ENCODE results near the gene PVR.
"Not testable (repeated sequence)": the region's sequence is repeated elsewhere in the genome, so short reads cannot be mapped to it uniquely, and the experiment has no call there.

The PVR gene

GRCh38 chr19:44671400-44671799 is 27.7 kb downstream of the PVR start, which contains the start of gene CEACAM19:
CEACAM19 (plus strand) TSS chr19:44671482; CDS start chr19:44671932, 450 bp downstream.
- no peak within 1 kb of the TSS for H3K4me3 ChIP-seq
- no peak within 1 kb of the TSS for H3K9ac ChIP-seq
- H3K36me3 ChIP-seq: no peaks in the 10 kb centered on the region
- H3K27me3 ChIP-seq: no peaks in the 10 kb centered on the region
- H3K4me1 ChIP-seq: peaks cover 3% of the 10 kb centered on the region; the same call in 1 of the 2 replicates
- peaks cover 6% of the 10 kb centered on the region; the same call in 1 of the 2 replicates for H3K9me3 ChIP-seq
- H4K20me1 ChIP-seq: no peaks in the 10 kb centered on the region
- TF ChIP-seq Cebpa-rat (IDR thresholded peaks at IDR 0.05): no peak
- no peak within 1 kb of the TSS for H3K27ac ChIP-seq
- H3K4me2 ChIP-seq: no peak within 1 kb of the TSS

- Histone ChIP-seq H3K9ac (no peak overlapping the region), H3K4me3 (no peak overlapping the region), H4K20me1 (no peaks in the 10 kb centered on the region), H3K9me3 (peaks cover 6% of the 10 kb centered on the region; the same call in 1 of the 2 replicates), H3K36me3 (no peaks in the 10 kb centered on the region), H3K27ac (no peak overlapping the region), H3K4me1 (peaks cover 11% of the 10 kb centered on the region), H3K27me3 (no peaks in the 10 kb centered on the region), H3K4me2 (no peak overlapping the region)
- TF ChIP-seq Cebpa-rat (IDR thresholded peaks at IDR 0.05): no peak
These were observed 28.5 kb downstream of the PVR start for GRCh38 chr19:44672226-44672625.

- peaks cover 6% of the 10 kb centered on the region; the same call in 1 of the 2 replicates for H3K9me3 ChIP-seq
- no peak overlapping the region for H3K9ac ChIP-seq
- no peaks in the 10 kb centered on the region for H3K27me3 ChIP-seq
- H3K27ac ChIP-seq: no peak overlapping the region
- H3K36me3 ChIP-seq: no peaks in the 10 kb centered on the region
- H4K20me1 ChIP-seq: no peaks in the 10 kb centered on the region
- TF ChIP-seq Cebpa-rat (IDR thresholded peaks at IDR 0.05): no peak
- H3K4me1 ChIP-seq: peaks cover 15% of the 10 kb centered on the region
- H3K4me3 ChIP-seq: no peak overlapping the region
- no peak overlapping the region for H3K4me2 ChIP-seq
These were observed 29.8 kb downstream of the PVR start for GRCh38 chr19:44673510-44673909.

- no peak overlapping the region for H3K4me3 ChIP-seq
- H3K4me1 ChIP-seq: peaks cover 15% of the 10 kb centered on the region
- TF ChIP-seq Cebpa-rat (IDR thresholded peaks at IDR 0.05): no peak
- no peaks in the 10 kb centered on the region for H3K36me3 ChIP-seq
- H3K9ac ChIP-seq: no peak overlapping the region
- H3K9me3 ChIP-seq: peaks cover 6% of the 10 kb centered on the region; the same call in 1 of the 2 replicates
- no peaks in the 10 kb centered on the region for H4K20me1 ChIP-seq
- H3K27me3 ChIP-seq: no peaks in the 10 kb centered on the region
- no peak overlapping the region for H3K4me2 ChIP-seq
- no peak overlapping the region for H3K27ac ChIP-seq
These were observed 31.8 kb downstream of the PVR start for GRCh38 chr19:44675521-44675920.

GRCh38 chr19:44677019-44677811 is 33.5 kb downstream of the PVR start:
- H3K27ac ChIP-seq: no peak overlapping the region
- peak overlapping the region; percentile 41 for H3K4me2 ChIP-seq
- peaks cover 15% of the 10 kb centered on the region for H3K4me1 ChIP-seq
- TF ChIP-seq Cebpa-rat (IDR thresholded peaks at IDR 0.05): no peak
- no peaks in the 10 kb centered on the region for H3K36me3 ChIP-seq
- no peak overlapping the region for H3K4me3 ChIP-seq
- no peaks in the 10 kb centered on the region for H3K27me3 ChIP-seq
- no peak overlapping the region for H3K9ac ChIP-seq
- H4K20me1 ChIP-seq: no peaks in the 10 kb centered on the region
- H3K9me3 ChIP-seq: peaks cover 5% of the 10 kb centered on the region; the same call in 1 of the 2 replicates

- H4K20me1 ChIP-seq: no peaks in the 10 kb centered on the region
- no peak overlapping the region for H3K27ac ChIP-seq
- no peak overlapping the region for H3K9ac ChIP-seq
- peaks cover 31% of the 10 kb centered on the region for H3K4me1 ChIP-seq
- no peaks in the 10 kb centered on the region for H3K9me3 ChIP-seq
- no peak for TF ChIP-seq Cebpa-rat (IDR thresholded peaks at IDR 0.05)
- no peak overlapping the region for H3K4me3 ChIP-seq
- H3K4me2 ChIP-seq: no peak overlapping the region
- no peaks in the 10 kb centered on the region for H3K27me3 ChIP-seq
- H3K36me3 ChIP-seq: no peaks in the 10 kb centered on the region
These were observed 36.8 kb downstream of the PVR start for GRCh38 chr19:44680536-44680935.

GRCh38 chr19:44681992-44682790 is 38.5 kb downstream of the PVR start:
- Histone ChIP-seq H3K4me3 (no peak overlapping the region), H3K9me3 (no peaks in the 10 kb centered on the region), H4K20me1 (no peaks in the 10 kb centered on the region), H3K4me1 (peaks cover 28% of the 10 kb centered on the region), H3K9ac (no peak overlapping the region), H3K4me2 (no peak overlapping the region), H3K27ac (no peak overlapping the region), H3K27me3 (no peaks in the 10 kb centered on the region), H3K36me3 (no peaks in the 10 kb centered on the region)
- TF ChIP-seq Cebpa-rat (IDR thresholded peaks at IDR 0.05): no peak

- H3K4me1 ChIP-seq: peaks cover 24% of the 10 kb centered on the region
- H3K4me2 ChIP-seq: no peak overlapping the region
- H3K27me3 ChIP-seq: no peaks in the 10 kb centered on the region
- no peaks in the 10 kb centered on the region for H3K36me3 ChIP-seq
- TF ChIP-seq Cebpa-rat (IDR thresholded peaks at IDR 0.05): no peak
- no peak overlapping the region for H3K27ac ChIP-seq
- no peak overlapping the region for H3K4me3 ChIP-seq
- no peak overlapping the region for H3K9ac ChIP-seq
- no peaks in the 10 kb centered on the region for H3K9me3 ChIP-seq
- H4K20me1 ChIP-seq: no peaks in the 10 kb centered on the region
These were observed 39.1 kb downstream of the PVR start for GRCh38 chr19:44682807-44683206.

GRCh38 chr19:44683434-44684210 is 39.9 kb downstream of the PVR start:
- no peak overlapping the region for H3K4me3 ChIP-seq
- no peak overlapping the region for H3K4me2 ChIP-seq
- no peak overlapping the region for H3K27ac ChIP-seq
- H3K4me1 ChIP-seq: peaks cover 24% of the 10 kb centered on the region
- no peak overlapping the region for H3K9ac ChIP-seq
- no peaks in the 10 kb centered on the region for H3K36me3 ChIP-seq
- no peak for TF ChIP-seq Cebpa-rat (IDR thresholded peaks at IDR 0.05)
- H3K27me3 ChIP-seq: no peaks in the 10 kb centered on the region
- H4K20me1 ChIP-seq: no peaks in the 10 kb centered on the region
- no peaks in the 10 kb centered on the region for H3K9me3 ChIP-seq

GRCh38 chr19:44684396-44684795 is 40.7 kb downstream of the PVR start:
- H3K4me1 ChIP-seq: peaks cover 26% of the 10 kb centered on the region
- H3K9me3 ChIP-seq, H4K20me1 ChIP-seq, H3K27ac ChIP-seq, H3K36me3 ChIP-seq, H3K4me3 ChIP-seq, H3K4me2 ChIP-seq, H3K9ac ChIP-seq, H3K27me3 ChIP-seq: not testable (repeated sequence)
